HG03520 (cell line): Measurements from ENCODE around the gene CEP57L1.
"Not testable (repeated sequence)": the region's sequence is repeated elsewhere in the genome, so short reads cannot be mapped to it uniquely, and the experiment has no call there.

Experiments
- ATAC-seq: cut with Tn5 transposase; IDR thresholded peaks from one replicate; pipeline ENCODE4 v1.9.1; 2021; ENCODE audit warnings: mild to moderate bottlenecking, moderate library complexity; ENCODE audit not compliant: unreplicated experiment

CEP57L1 gene

DNA sequence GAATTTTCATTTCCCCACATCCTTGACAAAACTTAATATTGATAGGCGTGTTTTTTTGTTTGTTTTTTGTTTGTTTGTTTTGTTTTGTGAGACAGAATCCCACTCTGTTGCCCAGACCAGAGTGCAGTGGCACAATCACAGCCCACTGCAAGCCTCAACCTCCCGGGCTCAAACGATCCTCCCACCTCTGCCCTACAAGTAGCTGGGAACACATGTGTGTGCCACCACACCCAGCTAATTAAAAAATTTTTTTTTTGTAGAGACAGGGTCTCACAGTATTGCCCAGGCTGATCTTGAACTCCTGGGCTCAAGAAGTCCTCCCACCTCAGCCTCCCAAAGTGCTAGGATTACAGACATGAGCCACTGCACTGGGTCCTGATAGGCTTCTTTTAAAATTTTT, 9.2 kb downstream of the CEP57L1 start:
- no peak for ATAC-seq

DNA sequence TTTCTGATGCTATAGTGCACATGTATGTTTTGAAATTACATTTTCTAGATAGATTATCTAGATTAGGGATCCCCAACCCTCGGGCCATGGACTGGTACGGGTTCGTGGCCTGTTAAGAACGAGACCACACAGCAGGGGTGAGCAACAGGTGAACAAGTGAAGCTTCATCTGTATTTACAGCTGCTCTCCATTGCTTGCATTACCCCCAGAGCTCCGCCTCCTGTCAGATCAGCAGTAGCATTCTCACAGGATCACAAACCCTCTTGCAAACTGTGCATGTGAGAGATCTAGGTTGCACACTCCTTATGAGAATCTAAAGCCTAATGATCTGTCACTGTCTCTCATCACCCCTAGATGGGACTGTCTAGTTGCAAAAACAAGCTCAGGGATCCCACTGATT, 10.4 kb downstream of the CEP57L1 start:
- no peak for ATAC-seq

DNA sequence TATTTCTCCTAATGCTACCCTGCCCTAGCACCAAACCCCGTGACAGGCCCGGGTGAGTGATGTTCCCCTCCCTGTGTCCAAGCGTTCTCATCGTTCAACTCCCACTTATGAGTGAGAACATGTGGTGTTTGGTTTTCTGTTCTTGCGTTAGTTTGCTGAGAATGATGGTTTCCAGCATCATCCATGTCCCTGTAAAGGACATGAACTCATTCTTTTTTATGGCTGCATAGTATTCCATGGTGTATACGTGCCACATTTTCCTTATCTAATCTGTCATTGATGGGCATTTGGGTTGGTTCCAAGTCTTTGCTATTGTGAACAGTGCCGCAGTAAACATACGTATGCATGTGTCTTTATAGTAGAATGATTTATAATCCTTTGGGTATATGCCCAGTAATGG, 14.4 kb downstream of the CEP57L1 start:
- ATAC-seq, result not testable (repeated sequence)

GRCh38 chr6:109112663-109113062, 17.4 kb downstream of the CEP57L1 start:
- ATAC-seq, result not testable (repeated sequence)

DNA sequence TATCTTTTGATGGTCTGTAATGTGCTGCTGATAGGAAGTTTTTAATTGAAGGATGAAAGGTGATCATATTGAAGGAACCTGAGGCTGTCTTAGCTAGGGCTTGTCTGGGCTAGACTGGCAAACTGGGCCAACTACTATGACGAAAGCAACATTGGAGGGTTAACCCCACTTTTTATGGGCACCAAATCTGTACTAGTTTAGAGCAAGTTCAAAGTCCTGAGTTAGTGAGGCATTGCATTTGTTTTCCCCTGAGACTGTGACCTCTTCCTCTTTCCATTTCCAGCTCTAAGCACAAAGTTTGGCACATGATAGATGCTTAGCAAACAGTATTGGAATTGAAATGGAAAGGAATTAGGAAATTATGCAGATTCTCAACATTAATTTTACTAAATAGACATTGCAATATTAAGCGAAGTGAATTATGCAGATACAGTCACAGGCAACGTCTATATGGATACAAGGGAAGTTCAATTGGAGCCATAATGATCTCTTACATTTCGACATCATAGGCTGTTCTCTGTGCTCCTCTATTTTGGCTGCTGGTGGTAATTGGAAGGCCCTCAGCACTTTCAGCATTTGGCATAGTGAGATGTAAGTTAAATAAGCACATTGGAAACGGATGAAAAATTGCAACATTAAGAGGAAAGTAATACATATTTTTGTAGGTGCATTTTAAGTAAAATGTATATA, 22.2 kb downstream of the CEP57L1 start:
- no peak for ATAC-seq

GRCh38 chr6:109118337-109118736, 23.0 kb downstream of the CEP57L1 start:
- ATAC-seq, result no peak

GRCh38 chr6:109118871-109119354, 23.6 kb downstream of the CEP57L1 start:
- ATAC-seq, result no peak

GRCh38 chr6:109121411-109121810, 26.1 kb downstream of the CEP57L1 start:
- no peak for ATAC-seq

DNA sequence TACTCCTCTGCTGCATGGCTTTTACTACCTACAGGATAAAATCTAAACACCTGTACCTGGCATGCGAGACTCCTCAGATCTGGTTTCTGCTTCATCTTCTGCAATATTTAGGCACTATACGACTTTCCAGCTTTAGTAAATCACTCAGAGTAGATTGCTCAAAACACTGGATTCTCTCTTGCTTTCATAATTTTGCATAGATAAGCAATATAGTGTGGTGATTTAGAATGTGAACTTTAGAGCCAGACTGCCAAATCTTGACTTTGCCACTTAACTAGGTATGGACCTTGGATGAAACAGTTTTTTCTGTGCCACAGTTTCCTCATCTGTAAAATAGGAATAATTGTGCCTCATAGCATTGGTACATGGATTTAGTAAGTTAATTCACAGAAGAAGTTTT, 28.9 kb downstream of the CEP57L1 start:
- ATAC-seq, result no peak

DNA sequence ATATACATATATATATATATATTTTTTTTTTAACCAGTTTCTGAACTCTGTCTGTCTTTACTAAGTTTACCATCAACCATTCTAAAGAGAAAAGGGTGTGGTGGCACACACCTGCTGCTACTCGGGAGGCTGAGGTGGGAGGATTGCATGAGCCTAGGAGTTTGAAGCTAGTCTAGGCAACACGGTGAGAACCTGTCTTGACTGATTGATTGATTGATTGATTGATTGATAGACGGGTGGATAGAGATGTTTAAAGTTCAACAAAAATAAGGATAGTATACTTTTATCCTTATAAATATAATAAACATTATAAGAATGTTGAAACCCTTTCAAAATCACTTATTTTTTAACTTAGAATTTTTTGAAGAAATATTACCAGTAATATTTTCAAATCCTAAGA, 30.2 kb downstream of the CEP57L1 start:
- ATAC-seq, result no peak

GRCh38 chr6:109130065-109130464, 34.8 kb downstream of the CEP57L1 start:
- no peak for ATAC-seq

DNA sequence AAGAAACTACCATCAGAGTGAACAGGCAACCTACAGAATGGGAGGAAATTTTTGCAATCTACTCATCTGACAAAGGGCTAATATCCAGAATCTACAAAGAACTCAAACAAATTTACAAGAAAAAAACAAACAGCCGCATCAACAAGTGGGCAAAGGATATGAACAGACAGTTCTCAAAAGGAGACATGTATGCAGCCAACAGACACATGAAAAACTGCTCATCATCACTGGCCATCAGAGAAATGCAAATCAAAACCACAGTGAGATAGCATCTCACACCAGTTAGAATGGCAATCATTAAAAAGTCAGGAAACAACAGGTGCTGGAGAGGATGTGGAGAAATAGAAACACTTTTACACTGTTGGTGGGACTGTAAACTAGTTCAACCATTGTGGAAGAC, 40.3 kb downstream of the CEP57L1 start:
- not testable (repeated sequence) for ATAC-seq

DNA sequence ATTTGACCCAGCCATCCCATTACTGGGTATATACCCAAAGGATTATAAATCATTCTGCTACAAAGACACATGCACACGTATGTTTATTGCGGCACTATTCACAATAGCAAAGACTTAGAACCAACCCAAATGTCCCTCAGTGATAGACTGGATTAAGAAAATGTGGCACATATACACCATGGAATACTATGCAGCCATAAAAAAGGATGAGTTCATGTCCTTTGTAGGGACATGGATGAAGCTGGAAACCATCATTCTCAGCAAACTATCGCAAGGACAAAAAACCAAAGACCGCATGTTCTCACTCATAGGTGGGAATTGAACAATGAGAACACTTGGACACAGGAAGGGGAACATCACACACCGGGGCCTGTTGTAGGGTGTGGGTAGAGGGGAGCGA, 40.7 kb downstream of the CEP57L1 start:
- ATAC-seq, result not testable (repeated sequence)

GRCh38 chr6:109136530-109136929, 41.2 kb downstream of the CEP57L1 start:
- ATAC-seq, result not testable (repeated sequence)

GRCh38 chr6:109139109-109139508, 43.8 kb downstream of the CEP57L1 start:
- ATAC-seq, result no peak

DNA sequence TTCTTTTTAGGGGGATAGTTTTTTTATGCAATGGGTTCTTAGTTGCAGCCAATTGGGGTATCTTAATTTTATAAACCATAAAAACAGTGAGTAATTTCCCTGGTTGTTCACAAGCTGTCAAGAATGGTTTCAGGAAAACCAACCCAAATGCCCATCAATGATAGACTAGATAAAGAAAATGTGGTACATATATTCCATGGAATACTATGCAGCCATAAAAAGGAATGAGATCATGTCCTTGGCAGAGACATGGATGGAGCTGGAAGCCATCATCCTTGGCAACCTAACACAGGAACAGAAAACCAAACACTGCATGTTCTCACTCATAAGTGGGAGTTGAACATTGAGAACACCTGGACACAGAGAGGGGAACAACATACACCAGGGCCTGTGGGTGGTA, 46.8 kb downstream of the CEP57L1 start:
- not testable (repeated sequence) for ATAC-seq

DNA sequence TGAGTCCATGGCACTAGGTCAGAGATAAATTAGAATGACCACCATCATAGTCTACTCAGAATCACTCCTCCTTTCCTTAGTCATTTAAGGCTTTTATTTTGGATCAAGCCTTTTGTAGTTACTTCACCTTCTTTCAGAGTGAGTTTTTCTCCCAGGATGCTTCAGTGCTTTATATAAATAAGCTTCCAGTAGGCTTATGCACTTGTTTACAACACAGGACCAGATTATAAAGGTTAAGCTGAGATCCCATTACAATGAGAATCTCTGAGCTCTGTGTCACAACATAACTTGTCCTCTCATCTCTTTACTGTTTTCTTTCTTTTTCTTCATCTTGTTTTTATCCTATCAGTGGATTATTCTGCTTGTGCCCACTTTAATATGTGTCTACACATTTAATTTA, 47.9 kb downstream of the CEP57L1 start:
- no peak for ATAC-seq

DNA sequence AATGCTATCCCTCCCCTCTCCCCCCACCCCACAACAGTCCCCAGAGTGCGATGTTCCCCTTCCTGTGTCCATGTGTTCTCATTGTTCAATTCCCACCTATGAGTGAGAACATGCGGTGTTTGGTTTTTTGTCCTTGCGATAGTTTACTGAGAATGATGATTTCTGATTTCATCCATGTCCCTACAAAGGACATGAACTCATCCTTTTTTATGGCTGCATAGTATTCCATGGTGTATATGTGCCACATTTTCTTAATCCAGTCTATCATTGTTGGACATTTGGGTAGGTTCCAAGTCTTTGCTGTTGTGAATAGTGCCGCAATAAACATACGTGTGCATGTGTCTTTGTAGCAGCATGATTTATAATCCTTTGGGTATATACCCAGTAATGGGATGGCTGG, 52.9 kb downstream of the CEP57L1 start:
- not testable (repeated sequence) for ATAC-seq

- not testable (repeated sequence) for ATAC-seq
These were observed 53.4 kb downstream of the CEP57L1 start for GRCh38 chr6:109148716-109149115.

DNA sequence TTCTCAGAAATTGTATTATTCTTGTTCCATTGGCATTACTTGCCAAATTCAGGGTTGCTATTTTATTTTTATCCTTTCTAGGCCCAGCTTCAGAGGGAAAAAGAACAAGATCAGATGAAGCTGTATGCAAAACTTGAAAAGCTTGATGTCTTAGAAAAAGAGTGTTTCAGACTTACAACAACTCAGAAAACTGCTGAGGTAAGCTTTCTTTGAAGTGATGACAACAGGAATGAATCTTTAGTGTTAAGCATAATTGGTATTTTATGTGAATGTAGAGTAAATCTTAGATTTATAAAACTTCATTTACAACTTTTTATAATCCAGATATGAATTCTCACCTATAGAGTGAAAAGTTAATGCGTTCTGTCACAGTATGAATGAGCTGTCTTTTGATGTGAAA, 58.4 kb downstream of the CEP57L1 start:
- no peak for ATAC-seq

DNA sequence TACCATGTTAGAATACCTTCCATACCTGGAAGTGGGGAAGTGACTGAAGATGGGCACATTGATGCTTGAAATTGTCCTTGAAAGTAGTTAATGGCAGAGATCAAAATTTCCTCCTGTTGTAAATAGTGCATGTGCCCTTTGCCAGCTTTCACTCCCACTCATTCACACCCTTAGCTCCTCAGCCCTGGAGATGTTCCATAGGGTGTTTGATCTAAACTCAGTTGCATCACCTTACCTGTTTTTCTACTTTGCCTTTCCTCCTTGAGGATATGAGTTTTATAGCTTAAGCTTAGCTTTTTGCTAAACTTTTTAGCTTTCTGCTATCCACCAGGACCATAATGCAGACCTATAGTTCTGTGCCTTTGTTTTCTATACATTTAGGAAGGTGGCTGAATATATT, 69.0 kb downstream of the CEP57L1 start:
- no peak for ATAC-seq

- ATAC-seq, result no peak
These were observed 70.2 kb downstream of the CEP57L1 start for GRCh38 chr6:109165392-109165974.

GRCh38 chr6:109166673-109167072, 71.4 kb downstream of the CEP57L1 start:
- ATAC-seq, result no peak
